Loucy (cell line): ENCODE measurements around the gene HERC3.

Experiments used
- EZH2phosphoT487 ChIP-seq: fragments of 200-600 bp; IDR thresholded peaks from 2 replicates; pipeline ENCODE4 v1.6.1; 2018; ENCODE audit warnings: antibody characterized with exemption, mild to moderate bottlenecking, moderate library complexity, borderline replicate concordance
- TF ChIP-seq, protein P1 (sequence below): fragments of 200-600 bp; sonication (generic); conservative IDR thresholded peaks from 2 replicates; pipeline ENCODE4 v1.5.1; 2014; ENCODE audit warnings: mild to moderate bottlenecking, antibody characterized with exemption, low read length

DNA sequence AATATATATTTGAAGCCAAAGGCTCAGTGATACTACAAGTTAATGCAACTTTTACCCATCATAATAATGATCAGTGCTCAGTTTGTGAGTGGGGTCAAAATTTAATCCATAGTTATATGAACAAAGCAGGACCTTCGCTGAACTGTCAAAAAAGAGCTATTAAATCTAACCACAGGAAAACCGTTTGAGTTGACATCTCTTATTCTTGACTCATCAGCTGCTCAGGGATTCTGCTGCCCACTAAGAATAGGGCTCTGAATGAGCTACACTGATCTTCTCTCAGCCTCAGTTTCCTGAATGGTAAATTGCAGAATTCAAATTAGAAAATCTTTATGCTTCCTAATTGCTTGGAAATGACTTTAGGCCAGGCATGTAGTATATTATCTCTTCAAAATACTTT lies 150.3 kb downstream of the HERC3 start:
- TF ChIP-seq, protein P1, sequence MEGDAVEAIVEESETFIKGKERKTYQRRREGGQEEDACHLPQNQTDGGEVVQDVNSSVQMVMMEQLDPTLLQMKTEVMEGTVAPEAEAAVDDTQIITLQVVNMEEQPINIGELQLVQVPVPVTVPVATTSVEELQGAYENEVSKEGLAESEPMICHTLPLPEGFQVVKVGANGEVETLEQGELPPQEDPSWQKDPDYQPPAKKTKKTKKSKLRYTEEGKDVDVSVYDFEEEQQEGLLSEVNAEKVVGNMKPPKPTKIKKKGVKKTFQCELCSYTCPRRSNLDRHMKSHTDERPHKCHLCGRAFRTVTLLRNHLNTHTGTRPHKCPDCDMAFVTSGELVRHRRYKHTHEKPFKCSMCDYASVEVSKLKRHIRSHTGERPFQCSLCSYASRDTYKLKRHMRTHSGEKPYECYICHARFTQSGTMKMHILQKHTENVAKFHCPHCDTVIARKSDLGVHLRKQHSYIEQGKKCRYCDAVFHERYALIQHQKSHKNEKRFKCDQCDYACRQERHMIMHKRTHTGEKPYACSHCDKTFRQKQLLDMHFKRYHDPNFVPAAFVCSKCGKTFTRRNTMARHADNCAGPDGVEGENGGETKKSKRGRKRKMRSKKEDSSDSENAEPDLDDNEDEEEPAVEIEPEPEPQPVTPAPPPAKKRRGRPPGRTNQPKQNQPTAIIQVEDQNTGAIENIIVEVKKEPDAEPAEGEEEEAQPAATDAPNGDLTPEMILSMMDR, result no peak
- no peak for TF ChIP-seq EZH2phosphoT487
